GM10248 (cell line): ENCODE data around the gene CCP110.
"Not testable (repeated sequence)": the region's sequence is repeated elsewhere in the genome, so short reads cannot be mapped to it uniquely, and the experiment has no call there.

Experiments used
- CTCF ChIA-PET: fragments of 300-600 bp; sonication (Branson Sonifier 250); formaldehyde crosslinking; extraction: SDS; loops from one replicate; lab custom pipeline; 2021; ENCODE audit warnings: antibody characterized with exemption; lab: Yijun Ruan, JAX
- POLR2A ChIA-PET: fragments of 350-650 bp; sonication (Branson Sonifier 250); formaldehyde crosslinking; extraction: SDS; loops from one replicate; lab custom pipeline; 2020; ENCODE audit warnings: antibody characterized with exemption; lab: Yijun Ruan, JAX
- DNase-seq: peaks from one replicate; pipeline ENCODE4 v3.0.0; 2012; ENCODE audit errors: extremely low spot score
- TF ChIP-seq, protein P1 (sequence below): IDR thresholded peaks from 2 replicates; pipeline ENCODE4 v1.5.1; 2012; ENCODE audit warnings: mild to moderate bottlenecking, low read depth; ENCODE audit errors: extremely low read depth, missing control alignments, control extremely low read depth

The CCP110 gene

DNA sequence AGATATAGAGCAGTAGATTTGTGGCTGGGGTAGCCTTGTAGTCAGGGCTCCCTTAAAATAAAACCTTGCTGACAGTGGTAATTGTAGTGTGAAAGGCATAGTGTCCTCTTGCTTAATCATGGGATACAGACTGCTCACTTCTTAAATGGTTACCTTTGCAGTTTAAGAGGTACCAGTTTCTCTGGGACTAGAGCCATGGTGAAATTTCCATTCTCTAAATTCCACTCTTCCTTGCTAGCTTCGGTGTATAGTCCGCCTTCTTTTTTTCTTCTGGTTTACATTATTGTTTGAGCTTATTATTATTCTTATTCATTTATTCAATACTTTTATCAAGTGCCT lies 1.6 kb downstream of the CCP110 start:
- DNase-seq: no peak
- ChIA-PET POLR2A (no interaction called here), CTCF (interaction anchor here (1.4 to 2.6 kb wide), 3 partner anchors 12 to 30 kb away, joined by 3 to 12 read pairs (median 3); partner anchors contain the start of gene VPS35L)
- TF ChIP-seq, protein P1, sequence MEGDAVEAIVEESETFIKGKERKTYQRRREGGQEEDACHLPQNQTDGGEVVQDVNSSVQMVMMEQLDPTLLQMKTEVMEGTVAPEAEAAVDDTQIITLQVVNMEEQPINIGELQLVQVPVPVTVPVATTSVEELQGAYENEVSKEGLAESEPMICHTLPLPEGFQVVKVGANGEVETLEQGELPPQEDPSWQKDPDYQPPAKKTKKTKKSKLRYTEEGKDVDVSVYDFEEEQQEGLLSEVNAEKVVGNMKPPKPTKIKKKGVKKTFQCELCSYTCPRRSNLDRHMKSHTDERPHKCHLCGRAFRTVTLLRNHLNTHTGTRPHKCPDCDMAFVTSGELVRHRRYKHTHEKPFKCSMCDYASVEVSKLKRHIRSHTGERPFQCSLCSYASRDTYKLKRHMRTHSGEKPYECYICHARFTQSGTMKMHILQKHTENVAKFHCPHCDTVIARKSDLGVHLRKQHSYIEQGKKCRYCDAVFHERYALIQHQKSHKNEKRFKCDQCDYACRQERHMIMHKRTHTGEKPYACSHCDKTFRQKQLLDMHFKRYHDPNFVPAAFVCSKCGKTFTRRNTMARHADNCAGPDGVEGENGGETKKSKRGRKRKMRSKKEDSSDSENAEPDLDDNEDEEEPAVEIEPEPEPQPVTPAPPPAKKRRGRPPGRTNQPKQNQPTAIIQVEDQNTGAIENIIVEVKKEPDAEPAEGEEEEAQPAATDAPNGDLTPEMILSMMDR: no peak

DNA sequence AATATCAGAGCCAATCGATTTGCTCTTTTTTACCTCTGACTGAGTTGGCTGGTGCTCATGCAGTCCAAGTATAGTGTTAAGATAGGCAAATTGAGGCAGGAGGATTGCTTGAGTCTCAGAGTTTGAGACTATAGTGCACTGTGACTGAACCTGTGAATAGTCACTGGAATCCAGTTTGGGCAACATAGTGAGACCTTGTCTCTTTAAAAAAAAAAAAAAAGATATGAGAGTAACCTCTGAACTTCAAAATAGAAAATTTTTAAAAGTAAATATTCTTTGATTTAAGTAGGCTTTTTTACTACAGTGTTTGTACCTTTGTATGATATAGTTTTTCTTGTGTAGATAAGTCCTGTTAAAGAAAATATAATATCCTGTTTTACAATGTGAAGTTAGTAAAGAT lies 3.4 kb downstream of the CCP110 start:
- POLR2A ChIA-PET: no interaction called here
- CTCF ChIA-PET: interaction anchor here (0.9 to 1.3 kb wide), 2 partner anchors 15 to 27 kb away, joined by 3 to 5 read pairs; no protein-coding TSS in a partner anchor
- no peak for DNase-seq
- TF ChIP-seq, protein P1: no peak

DNA sequence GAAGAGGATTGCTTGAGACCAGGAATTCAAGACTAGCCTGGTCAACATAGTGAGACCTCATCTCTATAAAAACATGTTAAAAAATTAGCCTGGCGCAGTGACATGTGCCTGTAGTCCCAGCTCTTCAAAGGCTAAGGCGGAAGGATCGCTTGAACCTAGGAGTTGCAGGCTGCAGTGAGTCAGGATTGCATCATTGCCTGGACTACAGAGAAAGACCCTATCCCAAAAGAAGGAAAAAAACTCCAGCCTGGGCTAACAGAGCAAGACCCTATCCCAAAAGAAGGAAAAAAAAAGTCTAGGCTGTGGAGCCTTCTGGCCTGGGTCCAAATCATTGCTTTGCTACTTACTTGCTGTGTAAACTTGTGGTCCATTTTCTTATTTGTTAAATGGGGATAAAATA lies 4.9 kb downstream of the CCP110 start:
- ChIA-PET POLR2A (no interaction called here), CTCF (interaction anchor here (1.4 to 2.1 kb wide), 3 partner anchors 11 to 28 kb away, joined by 4 to 17 read pairs (median 4); no protein-coding TSS in a partner anchor)
- TF ChIP-seq, protein P1: no peak
- no peak for DNase-seq

DNA sequence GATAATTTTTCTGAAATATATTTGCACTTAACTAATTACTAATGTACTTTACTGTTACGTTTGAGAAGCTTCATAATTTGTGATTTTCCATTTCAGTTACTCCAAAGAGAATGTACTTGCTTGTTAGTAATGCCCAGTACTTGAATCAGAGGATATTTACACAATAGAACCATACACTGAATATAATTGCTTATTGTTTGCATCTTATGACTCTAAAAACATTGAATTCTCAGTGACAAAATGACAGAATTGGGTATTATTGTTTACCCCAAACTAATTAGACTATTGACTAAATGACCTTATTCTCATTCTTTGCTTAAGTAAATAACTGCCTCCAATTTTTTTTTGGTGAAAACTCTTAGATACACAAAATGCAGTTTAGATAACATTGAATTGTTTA lies 8.9 kb downstream of the CCP110 start:
- TF ChIP-seq, protein P1: no peak
- ChIA-PET POLR2A (no interaction called here), CTCF (no interaction called here)
- DNase-seq: no peak

DNA sequence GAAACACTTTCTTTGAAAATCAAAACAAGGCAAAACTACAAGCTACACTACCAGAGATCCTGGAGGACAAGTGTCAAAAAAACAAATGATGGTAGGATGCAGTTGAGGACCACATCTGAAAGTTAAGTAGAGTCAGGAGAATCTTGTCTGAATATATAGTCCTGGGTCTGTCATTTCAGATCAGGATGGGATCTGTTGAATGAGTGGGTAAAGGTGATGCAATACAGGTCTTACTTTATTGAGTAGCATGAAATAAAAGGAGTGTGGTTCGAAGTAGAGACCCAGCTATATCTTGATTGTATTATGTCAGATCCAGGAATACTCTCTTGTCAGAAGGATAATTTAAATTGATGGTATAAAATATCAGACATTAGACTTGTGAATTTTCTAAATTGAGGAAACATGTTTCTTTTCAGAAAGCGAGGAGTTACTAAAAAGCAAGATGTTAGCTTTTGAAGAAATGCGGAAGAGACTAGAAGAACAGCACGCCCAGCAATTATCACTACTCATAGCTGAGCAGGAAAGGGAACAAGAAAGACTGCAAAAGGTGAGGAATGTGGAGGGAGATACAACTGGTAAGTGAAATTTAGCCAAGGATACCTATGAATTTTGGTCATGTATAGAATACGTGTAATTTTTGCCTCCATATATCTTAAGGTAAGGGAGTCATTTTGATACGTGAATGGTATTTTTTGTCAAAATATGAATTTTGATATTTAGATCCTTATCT lies 16.7 kb downstream of the CCP110 start:
- ChIA-PET CTCF (interaction anchor here (2.2 to 6.3 kb wide), 3 partner anchors 10 to 14 kb away, joined by 8 to 48 read pairs (median 17); partner anchors contain the start of gene VPS35L), POLR2A (no interaction called here)
- DNase-seq: no peak

DNA sequence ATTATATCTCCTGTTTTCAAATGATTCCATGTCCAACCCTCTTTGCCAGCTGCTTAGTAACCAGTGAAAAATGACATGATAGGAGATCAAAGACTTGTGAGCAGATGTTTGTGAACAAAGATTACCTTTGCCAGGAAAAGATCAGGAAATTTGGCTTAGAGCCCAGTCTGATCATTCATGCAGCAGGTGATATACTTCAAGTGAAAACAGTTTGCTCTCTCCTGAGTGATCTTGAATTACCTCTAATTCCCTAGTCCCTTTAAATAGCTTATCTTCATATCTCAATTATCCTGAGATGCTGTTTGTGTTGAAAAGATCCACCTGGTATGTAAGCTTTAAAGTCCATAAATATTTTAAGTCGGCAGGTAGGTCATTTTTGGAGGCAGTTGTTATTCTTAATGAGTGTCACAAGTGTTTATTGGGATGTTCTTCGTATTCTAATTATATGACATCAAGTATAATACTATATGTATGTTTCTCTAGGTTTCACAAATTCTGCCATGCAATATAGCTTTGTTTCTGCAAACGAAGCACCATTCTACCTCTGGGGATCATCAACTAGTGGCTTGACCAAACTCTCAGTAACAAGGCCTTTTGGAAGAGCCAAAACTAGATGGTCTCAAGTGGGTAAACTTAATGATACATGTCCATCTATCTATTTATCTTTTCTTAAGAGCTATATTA lies 18.5 kb downstream of the CCP110 start:
- TF ChIP-seq, protein P1: no peak
- ChIA-PET POLR2A (no interaction called here), CTCF (interaction anchor here (0.9 to 6.3 kb wide), 3 partner anchors 13 to 18 kb away, joined by 3 to 48 read pairs (median 3); partner anchors contain the start of gene VPS35L)
- DNase-seq: no peak

More for the DNA sequence above, 16.7 kb downstream of the CCP110 start:
- TF ChIP-seq, protein P1: no peak

DNA sequence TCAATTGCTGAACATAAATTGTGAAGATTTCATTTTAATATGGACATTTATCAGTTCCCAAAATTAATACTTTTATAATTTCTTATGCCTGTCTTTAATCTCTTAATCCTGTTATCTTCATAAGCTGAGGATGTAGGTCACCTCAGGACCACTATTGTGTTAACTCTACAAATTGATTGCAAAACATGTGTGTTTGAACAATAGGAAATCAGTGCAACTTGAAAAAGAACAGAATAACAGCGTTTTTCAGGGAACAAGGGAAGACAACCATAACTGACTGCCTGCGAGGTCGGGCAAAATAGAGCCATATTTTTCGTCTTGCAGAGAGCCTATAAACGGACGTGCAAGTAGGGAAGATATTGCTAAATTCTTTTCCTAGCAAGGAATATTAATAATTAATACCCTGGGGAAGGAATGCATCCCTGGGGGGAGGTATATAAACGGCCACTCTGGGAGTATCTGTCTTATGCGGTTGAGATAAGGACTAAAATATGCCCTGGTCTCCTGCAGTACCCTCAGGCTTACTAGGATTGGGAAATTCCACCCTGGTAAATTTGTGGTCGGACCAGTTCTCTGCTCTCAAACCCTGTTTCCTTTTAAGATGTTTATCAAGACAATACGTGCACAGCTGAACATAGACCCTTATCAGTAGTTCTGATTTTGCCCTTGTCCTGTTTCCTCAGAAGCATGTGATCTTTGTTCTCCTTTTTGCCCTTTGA lies 19.7 kb downstream of the CCP110 start:
- POLR2A ChIA-PET: not testable (repeated sequence)

More for the DNA sequence above, 19.7 kb downstream of the CCP110 start:
- CTCF ChIA-PET: interaction anchor here (0.9 to 6.3 kb wide), 2 partner anchors 11 to 19 kb away, joined by 3 to 48 read pairs; partner anchors contain the start of gene VPS35L
- not testable (repeated sequence) for DNase-seq
